GM19324 (cell line): ENCODE data around the gene CCDC61.

Experiments used
- ATAC-seq: cut with Tn5 transposase; IDR thresholded peaks from one replicate; pipeline ENCODE4 v1.9.1; 2021; ENCODE audit warnings: mild to moderate bottlenecking, moderate library complexity; ENCODE audit not compliant: unreplicated experiment, low FRiP score

CCDC61 gene

DNA sequence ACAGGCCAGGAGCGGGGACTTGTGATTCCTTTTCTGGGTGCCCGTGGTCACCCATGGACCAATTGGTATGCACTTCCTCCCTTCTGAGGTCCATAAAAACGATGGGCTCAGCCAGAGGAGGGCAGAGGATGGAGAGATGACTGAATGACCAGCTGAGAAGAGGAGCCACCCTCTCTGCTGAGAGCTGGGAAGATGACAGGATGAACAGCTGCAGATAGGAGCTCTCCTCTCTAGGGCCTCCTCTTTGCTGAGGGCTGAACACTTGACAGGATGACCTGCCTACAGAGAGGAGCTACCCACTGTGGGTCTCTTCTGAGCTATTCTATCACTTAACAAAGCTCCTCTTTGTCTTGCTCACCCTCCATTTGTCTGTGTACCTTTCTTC lies 41.5 kb downstream of the CCDC61 start:
- no peak for ATAC-seq

DNA sequence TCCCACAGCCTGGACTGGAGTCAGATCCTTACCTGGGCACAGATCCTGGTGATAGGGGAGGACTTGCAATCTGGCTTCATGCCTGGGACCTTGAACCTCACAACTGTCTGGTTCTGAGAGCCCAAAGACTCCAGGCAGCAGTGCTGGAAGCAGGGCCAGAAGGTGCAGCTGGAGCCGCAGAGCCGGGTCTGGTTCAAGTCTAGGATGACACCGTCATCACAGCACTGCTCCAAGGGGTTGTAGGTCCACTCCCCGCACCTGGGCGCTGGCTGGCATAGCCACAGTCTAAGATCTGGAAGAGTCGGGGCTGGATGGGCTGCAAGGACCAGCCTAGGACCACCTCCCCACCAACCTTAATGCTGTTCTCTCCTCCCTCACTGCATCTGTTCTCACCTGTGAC lies 44.9 kb downstream of the CCDC61 start:
- ATAC-seq: no peak

DNA sequence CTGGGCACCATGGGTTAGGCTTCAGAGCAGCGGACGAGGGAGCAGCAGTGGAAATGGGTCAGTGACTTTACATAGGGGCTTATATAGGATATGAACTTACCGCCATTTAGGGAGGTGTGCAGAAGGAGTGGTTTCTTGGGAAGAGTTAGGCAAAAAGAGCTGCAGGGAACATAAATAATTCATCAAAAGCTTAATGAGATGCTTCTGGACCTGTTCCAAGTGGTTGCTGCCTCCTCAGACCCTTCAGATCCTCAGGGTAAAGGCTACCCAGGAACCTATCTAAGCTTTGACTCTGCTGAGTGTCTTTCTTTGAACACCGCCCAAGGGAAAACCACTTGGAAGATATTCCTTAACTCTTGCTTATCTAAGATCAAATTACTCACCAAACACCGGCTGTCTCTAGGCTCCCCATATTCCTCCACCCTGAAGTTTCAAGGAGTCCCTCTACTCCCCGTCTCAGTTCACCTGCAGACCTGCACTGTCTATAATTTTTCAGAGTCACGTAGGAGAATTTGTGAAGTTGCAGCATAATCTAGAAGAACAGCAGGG lies 45.8 kb downstream of the CCDC61 start, which contains the start of gene IGFL4:
IGFL4 (minus strand) TSS at position 51 of the 549 bp plus-strand sequence; CDS start at position 11, 40 bp downstream.
- no peak for ATAC-seq

DNA sequence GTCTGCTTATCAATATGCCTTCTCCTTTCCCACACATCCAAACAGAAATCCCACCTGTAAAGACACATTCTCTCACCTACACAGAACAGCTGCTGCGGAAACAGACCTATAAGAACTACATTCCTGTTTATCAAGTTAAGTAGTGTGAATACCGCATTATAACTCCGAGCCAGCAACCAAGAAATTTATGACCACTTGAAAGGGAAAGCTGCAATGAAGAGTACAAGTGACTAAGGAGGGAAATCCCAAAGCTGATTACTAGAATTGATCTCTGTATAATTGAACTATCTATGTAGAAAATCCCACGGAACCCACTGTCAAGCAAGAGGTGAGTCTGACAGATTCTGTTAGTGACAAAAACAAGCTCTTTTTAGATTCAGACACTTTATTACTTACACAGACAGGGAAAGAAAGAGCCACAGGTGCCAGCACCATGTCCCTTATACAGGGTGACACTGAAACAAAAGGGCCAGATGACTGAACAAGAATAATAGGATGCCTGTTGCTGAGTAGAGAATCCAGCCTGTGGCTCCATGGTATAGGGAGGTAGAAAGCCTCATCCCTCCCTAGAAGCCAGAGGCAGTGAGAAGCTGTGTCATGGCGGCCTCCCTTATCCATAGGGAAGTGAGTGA lies 47.1 kb downstream of the CCDC61 start:
- no peak for ATAC-seq

DNA sequence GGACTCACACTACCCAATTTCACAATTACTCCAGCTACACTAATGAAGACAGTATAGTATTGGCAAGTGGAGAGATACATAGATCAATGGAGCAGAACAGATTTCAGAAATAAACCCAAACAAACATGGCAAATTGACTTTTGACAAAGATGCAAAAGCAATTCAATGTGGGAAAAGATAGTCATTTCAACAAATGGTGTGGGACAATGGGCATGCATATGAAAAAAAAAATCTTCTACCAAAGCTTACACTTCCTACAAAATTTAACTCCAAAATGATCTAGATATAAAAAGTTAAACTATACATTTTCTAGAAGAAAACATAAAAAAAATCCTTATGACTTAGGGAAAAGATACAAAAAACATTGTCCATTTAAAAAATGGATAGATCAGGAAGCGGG lies 48.3 kb downstream of the CCDC61 start:
- no peak for ATAC-seq

DNA sequence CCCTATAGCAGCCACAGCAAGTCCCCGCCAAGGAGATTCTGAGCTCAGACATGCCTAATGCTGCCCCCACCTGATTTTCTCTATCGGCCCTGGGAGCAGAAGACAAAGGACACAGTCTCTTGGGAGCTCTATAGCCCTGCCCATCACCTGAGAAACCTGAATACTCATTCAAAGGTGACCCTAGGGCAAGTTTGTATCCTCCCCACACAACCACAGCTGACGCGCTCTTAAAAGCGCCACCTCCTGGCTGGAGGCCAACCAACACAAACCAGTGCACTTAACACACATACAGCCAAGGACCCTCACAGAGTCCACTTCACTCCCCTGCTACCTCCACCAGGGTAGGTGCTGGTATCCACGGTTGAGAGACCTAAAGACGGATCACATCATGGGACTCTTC lies 54.3 kb downstream of the CCDC61 start:
- no peak for ATAC-seq

DNA sequence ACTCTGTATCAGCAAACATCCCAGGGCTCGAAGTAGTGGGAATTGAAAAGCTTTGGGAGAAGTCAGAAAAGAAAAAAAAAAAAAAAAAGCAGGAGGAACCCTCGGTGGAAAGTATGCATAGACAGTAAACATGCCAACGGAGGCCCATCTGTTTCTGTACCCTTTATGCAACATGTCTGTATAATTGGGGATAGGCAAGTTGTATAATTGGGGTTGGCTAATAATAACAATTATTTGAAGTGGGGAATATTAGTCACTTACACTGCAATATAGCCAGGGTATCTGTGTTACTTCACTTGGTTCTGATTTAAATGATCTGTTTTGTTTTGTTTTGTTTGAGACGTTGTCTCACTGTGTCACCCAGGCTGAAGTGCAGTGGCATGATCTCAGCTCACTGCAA lies 57.6 kb downstream of the CCDC61 start:
- ATAC-seq: no peak

DNA sequence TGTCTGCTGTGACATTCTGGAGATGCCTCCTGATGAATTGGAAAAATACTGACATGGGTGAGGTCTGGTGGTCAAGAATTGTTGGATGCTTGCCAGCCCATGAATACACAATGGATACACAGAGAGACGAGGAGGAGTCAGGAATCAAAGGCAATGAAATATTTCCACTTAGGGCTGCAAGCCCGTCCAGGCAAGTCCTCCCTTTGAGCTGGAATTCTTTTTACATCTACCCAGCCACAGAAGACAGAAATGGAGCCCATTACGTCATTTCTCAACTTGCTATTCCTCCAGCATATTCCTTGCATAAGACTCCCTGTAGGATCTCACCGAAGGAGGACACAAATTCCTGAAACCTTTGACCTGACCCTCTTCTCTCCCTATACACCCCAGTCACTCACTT lies 61.3 kb downstream of the CCDC61 start:
- no peak for ATAC-seq

DNA sequence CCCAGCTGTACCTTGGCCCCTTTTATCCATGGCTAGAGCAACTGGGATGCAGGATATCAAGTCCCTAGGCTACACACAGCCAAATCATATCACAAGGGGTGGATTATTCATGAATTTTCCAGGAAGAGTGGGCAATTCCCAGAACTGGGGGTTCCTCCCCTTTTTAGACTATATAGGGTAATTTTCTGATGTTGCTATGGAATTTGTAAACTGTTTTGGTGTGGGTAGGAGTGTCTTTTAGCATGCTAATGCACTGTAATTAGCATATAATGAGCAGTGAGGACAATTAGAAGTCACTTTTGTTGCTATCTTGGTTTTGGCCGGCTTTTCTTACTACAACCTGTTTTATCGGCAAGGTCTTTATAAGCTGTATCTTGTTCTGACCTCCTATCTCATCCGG lies 63.5 kb downstream of the CCDC61 start:
- no peak for ATAC-seq

DNA sequence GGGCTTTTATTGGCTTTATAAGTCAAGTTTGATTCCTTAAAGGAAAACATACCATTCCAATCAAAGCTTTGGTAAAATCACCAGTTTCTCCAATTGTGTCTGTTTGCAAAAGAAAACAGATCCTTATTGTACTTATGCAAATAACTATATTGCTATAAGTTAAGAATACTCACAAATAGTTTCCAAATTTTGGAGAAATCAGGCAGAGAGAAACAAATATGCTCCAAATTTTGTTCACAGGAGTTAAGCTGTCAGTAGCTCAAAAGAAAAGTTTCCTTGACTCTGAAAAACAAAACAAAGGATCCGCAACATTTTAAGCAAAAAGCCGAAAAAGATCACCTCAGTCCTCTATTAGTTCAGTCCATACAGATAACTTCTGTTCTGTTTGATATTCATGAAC lies 64.7 kb downstream of the CCDC61 start:
- ATAC-seq: no peak

DNA sequence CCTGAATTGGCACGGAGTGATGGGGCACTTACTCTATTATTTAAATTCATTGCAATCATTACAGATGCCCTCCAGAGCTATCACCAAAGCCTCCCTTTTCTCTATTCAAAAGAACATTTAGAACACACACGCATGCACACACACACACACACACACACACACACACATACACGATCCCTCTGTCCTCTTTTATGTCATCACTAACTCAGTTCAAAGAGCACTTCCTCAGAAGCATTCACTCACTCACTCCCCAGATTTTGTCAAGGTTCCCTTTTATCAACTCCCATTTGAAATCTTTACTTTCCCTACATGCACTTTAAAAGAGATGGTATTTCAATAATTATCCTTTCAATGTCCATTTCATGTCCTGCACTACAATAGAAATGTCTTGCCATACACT lies 67.9 kb downstream of the CCDC61 start:
- ATAC-seq: no peak

DNA sequence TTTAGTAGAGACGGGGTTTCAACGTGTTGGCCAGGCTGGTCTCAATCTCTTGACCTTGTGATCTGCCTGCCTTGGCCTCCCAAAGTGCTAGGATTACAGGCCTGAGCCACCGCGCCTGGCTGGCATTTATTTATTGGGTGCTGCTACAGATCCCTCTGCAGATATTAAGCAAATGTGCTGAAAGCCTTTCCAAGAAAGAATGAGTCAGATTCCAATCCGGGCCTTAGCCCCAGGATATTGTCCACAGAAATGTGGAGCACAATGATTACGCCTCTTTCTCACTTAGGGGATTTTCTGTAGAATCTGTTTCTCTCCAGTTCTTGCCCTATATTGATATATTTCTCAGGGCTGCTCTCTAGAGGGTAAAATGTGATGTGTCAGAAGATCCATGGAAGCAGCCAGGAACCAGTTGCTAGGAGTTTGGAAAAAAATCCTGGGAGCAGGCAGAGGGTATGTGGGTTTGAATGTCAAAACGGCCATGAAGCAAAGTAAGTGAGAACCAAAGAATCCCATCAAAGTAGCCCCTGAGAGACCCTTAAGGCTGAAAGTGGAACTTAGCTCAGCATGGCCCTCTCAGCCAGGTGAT lies 70.3 kb downstream of the CCDC61 start:
- no peak for ATAC-seq

DNA sequence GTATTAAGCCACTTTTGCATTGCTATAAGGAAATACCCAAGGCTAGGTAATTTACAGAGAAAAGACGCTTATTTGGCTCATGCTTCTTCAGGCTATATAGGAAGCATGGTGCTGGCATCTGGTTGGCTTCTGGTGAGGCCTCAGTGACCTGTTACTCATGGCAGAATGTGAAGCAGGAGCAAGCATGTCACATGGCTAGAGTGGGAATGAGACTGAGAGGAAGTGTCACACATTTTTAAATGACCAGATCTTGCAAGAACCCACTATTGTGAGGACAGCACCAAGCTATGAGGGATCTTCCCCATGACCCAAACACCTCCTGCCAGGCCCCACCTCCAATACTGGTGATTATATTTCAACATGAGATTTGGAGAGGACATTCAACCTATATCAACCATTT lies 71.2 kb downstream of the CCDC61 start:
- no peak for ATAC-seq

DNA sequence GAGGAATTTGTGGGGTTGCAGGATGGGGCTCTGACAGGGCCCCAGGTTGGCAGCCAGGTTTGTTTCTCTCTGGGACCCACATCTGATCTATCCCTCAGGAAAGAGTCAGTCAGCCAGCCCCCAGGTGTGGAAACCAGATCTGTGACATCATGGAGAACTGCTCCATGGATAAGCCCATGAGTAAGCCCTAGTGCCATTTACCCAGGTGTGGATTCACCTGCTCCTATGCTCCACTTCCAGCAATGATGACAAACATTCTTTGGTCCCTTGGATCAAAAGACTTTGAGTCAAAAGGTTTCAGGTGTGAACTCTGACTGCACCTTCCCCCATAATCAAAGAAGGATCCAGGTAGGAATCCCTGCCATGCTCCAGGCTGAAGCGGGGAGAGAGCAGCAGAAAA lies 72.4 kb downstream of the CCDC61 start:
- no peak for ATAC-seq
